Mesenteric fat pad (tissue), 1 donor: ENCODE results near the gene KCTD7. TPM values are rescaled to one million over a fixed set of nuclear protein-coding genes. Genes with fewer than 3 reads are reported as not detected.
"Not testable (repeated sequence)": the region's sequence is repeated elsewhere in the genome, so short reads cannot be mapped to it uniquely, and the experiment has no call there.

Experiments
- DNase-seq: peaks from one replicate; pipeline ENCODE4 v3.0.0-alpha.2; 2020; ENCODE audit warnings: low spot score
- total RNA-seq: library from RNA; stranded (reverse); fragmentation: NEBNext Ultra II Directional; extraction: Animal tissue kit (Norgen Biotek cat#: 25700); gene quantifications from one replicate; pipeline ENCODE4 v1.2.1, GENCODE V29; 2021
- donor health status: DM: yes; HTN: yes; CAD: no.

The KCTD7 gene
- total RNA-seq, 1 donor from 2014 or later = 7.9 TPM

DNA sequence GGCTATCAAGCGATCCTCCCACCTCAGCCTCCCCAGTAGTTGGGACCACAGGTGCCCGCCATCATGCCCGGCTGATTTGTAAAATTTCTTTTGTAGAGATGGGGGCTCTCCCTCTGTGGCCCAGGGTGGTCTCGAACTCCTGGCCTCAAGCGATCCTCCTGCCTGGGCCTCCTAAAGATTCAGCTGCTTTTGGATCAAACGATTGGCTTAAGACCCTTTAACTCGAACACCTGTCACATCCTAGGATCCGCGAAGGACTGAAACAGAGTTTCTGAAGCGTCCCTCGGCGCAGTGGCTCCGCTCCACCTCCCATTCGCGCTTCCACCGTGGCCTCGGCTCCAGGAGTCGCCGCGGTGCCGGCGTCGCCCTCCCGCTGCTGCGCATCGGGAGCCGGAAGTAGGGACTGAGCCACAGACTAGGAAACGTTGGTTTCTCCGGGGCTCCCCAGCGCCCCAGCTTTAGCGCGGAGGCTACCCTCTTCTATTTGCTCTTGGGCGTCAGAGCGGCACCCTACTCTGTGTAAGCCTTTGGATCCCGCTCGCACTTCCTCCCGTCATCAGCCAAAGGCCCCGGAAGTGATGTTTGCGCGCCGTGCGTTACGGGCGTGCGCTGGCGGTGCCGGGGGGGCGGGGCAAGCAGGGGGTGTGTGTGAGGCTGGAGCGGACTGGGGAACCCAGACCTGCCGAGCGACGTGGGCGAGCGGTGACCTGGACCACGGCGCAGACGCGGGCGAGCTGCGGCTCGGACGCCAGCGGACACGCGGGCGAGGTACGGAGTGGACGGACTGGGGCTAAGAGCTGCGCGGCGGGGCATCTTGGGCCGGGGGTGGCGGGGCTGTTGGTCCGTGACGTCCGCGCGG lies 53.0 kb downstream of the KCTD7 start:
- DNase-seq = peak; percentile 100

- peak; percentile 88 for DNase-seq
Observed at GRCh38 chr7:66682350-66683093, 53.8 kb downstream of the KCTD7 start.

- DNase-seq = peak; percentile 49
Observed at GRCh38 chr7:66683094-66683769, 54.6 kb downstream of the KCTD7 start.

DNA sequence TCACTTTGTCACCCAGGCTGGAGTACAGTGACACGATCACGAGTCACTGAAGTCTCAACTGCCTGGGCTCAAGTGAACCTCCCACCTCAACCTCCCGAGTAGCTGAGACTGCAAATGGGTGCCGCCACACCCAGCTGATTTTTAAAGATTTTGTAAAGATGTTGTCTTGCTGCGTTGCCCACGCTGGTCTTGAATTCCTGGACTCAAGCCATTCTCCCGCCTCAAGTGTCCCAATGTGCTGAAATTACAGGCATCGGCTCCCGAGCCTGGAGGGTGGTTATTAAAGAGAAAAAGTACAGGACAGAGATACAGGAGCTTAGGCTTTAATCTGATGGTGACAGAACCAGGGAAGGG lies 55.1 kb downstream of the KCTD7 start:
- peak; percentile 37 for DNase-seq

GRCh38 chr7:66685663-66686062 lies 57.0 kb downstream of the KCTD7 start:
- DNase-seq = not testable (repeated sequence)

DNA sequence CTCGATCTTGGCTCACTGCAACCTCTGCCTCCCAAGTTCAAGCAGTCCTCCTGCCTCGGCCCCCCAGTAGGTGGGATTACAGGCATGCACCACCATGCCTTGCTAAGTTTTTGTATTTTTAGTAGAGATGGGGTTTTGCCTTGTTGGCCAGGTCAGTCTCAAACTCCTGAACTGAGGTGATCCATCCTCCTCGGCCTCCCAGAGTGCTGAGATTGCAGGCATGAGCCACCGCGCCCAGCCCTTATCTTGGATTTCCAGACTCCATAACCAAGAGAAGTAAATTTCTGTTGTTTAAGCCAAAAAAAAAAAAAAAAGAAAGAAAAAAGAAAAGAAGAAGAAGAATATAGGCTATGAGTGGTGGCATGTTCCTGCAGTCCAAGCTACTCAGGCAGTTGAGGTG lies 58.5 kb downstream of the KCTD7 start:
- peak; percentile 51 for DNase-seq

GRCh38 chr7:66687672-66688071 lies 59.0 kb downstream of the KCTD7 start:
- peak; percentile 33 for DNase-seq

- no peak for DNase-seq
Observed at GRCh38 chr7:66689081-66689480, 60.4 kb downstream of the KCTD7 start.

DNA sequence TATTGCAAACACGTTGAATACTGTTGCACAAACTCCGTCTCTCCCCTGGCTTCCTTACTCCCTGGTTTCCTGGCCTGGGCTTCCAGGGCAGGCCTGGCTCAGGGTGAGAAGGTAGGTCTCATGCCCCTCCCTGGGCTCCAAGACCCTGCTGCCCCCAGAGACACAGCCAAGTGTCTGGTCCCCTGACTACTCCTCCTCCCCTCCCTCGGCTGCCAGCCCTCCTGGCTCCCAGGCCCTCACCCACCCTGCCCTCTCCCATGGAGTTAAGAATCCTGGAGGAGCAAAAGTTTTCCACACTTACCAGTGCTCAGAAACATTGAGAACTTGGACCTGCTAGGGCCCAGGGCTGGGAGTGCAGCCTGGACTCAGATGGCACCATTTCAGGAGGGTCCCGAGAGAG lies 64.7 kb downstream of the KCTD7 start:
- DNase-seq = no peak

Other genes with a start within 250 kb of the KCTD7 start
- gene RABGEF1, start 111.9 kb downstream of the KCTD7 start, total RNA-seq = 41.1 TPM